Neural cell (in vitro differentiated cells): Measurements from ENCODE around the gene SNTG2. TPM values are rescaled to one million over a fixed set of nuclear protein-coding genes. Genes with fewer than 3 reads are reported as not detected.

ENCODE experiments used
- H2AFZ ChIP-seq: fragments of 200-600, 300-800 bp; sonication (generic), shearing (Covaris generic); 2 replicates; pipeline ENCODE4 v1.6.0; 2014; ENCODE audit warnings: low read depth, mild to moderate bottlenecking, antibody characterized with exemption, low read length, moderate library complexity
- H3F3A ChIP-seq: fragments of 200-600 bp; shearing (Covaris generic); 2 replicates; pipeline ENCODE4 v1.6.1; 2016; ENCODE audit warnings: mild to moderate bottlenecking, moderate library complexity, mixed read lengths, antibody characterized with exemption, low read length; ENCODE audit not compliant: insufficient read depth, poor library complexity, severe bottlenecking
- H3K27ac ChIP-seq: fragments of 200-600, 300-800 bp; sonication (generic), shearing (Covaris generic); 2 replicates; pipeline ENCODE4 v1.5.1; 2014; ENCODE audit warnings: mild to moderate bottlenecking, low read length, moderate library complexity
- H3K27me3 ChIP-seq: fragments of 300-800, 200-600 bp; sonication (generic), shearing (Covaris generic); 2 replicates; pipeline ENCODE4 v1.6.0; 2014; ENCODE audit warnings: mild to moderate bottlenecking, low read depth, low read length, moderate library complexity; ENCODE audit not compliant: insufficient read depth
- H3K36me3 ChIP-seq: fragments of 300-800, 200-600 bp; sonication (generic), shearing (Covaris generic); 2 replicates; pipeline ENCODE4 v1.5.1; 2014; ENCODE audit warnings: mild to moderate bottlenecking, antibody characterized with exemption, low read length, moderate library complexity; ENCODE audit not compliant: insufficient read depth
- H3K4me2 ChIP-seq: fragments of 300-800, 200-600 bp; sonication (generic), shearing (Covaris generic); 2 replicates; pipeline ENCODE4 v1.6.0; 2014; ENCODE audit warnings: mild to moderate bottlenecking, low read length
- H3K4me3 ChIP-seq: fragments of 300-800, 200-600 bp; sonication (generic), shearing (Covaris generic); 2 replicates; pipeline ENCODE4 v1.5.1; 2014; ENCODE audit warnings: mild to moderate bottlenecking, low read length, moderate library complexity
- H3K79me2 ChIP-seq: fragments of 200-600 bp; shearing (Covaris generic); replicated peaks from 2 replicates; pipeline ENCODE4 v1.6.0; 2014; ENCODE audit warnings: mild to moderate bottlenecking, low read length, moderate library complexity; ENCODE audit not compliant: insufficient read depth
- H3K9ac ChIP-seq: fragments of 300-800, 200-600 bp; sonication (generic), shearing (Covaris generic); 2 replicates; pipeline ENCODE4 v1.6.1; 2016; ENCODE audit warnings: mild to moderate bottlenecking, low read length, mixed read lengths
- H3K9me2 ChIP-seq: fragments of 200-600 bp; shearing (Covaris generic); 2 replicates; pipeline ENCODE4 v1.6.1; 2016; ENCODE audit warnings: mild to moderate bottlenecking, low read length, mixed read lengths; ENCODE audit not compliant: insufficient read depth
- H3K9me3 ChIP-seq: fragments of 200-600, 300-800 bp; sonication (generic), shearing (Covaris generic); 2 replicates; pipeline ENCODE4 v1.6.1; 2016; ENCODE audit warnings: mild to moderate bottlenecking, mixed run types, low read length, moderate library complexity, mixed read lengths
- H4K20me1 ChIP-seq: fragments of 200-600 bp; shearing (Covaris generic); 2 replicates; pipeline ENCODE4 v1.6.1; 2016; ENCODE audit warnings: mild to moderate bottlenecking, mixed run types; ENCODE audit not compliant: insufficient read depth
- CTCF ChIP-seq: fragments of 450-650 bp; IDR thresholded peaks from 2 replicates; pipeline ENCODE4 v1.5.1; 2014; ENCODE audit warnings: antibody characterized with exemption, mild to moderate bottlenecking, moderate library complexity; ENCODE audit not compliant: poor library complexity, severe bottlenecking
- EP300 ChIP-seq: fragments of 450-650 bp; conservative IDR thresholded peaks from 2 replicates; pipeline ENCODE4 v1.6.1; 2014; ENCODE audit warnings: antibody characterized with exemption, mild to moderate bottlenecking, moderate library complexity; ENCODE audit not compliant: poor library complexity, severe bottlenecking
- EZH2 ChIP-seq: fragments of 200-600, 300-800 bp; shearing (Covaris generic), sonication (generic); IDR thresholded peaks from 2 replicates; pipeline ENCODE4 v1.6.1; 2014; ENCODE audit warnings: antibody characterized with exemption, low read length, borderline replicate concordance, mild to moderate bottlenecking; ENCODE audit not compliant: insufficient read depth, poor library complexity, severe bottlenecking
- MXI1 ChIP-seq: fragments of 450-650 bp; conservative IDR thresholded peaks from 2 replicates; pipeline ENCODE4 v1.6.1; 2014; ENCODE audit warnings: antibody characterized with exemption, mild to moderate bottlenecking; ENCODE audit not compliant: poor library complexity, severe bottlenecking
- POLR2AphosphoS5 ChIP-seq: IDR thresholded peaks from 2 replicates; pipeline ENCODE4 v1.6.1; 2012
- RAD21 ChIP-seq: fragments of 450-650 bp; conservative IDR thresholded peaks from 2 replicates; pipeline ENCODE4 v1.6.1; 2014; ENCODE audit warnings: antibody characterized with exemption, mild to moderate bottlenecking, moderate library complexity
- SMC3 ChIP-seq: fragments of 450-650 bp; conservative IDR thresholded peaks from 2 replicates; pipeline ENCODE4 v1.6.1; 2014; ENCODE audit warnings: antibody characterized with exemption, mild to moderate bottlenecking, moderate library complexity; ENCODE audit not compliant: poor library complexity
- TAF1 ChIP-seq: IDR thresholded peaks from 2 replicates; pipeline ENCODE4 v1.6.1; 2012; ENCODE audit warnings: low read depth
- polyA plus RNA-seq: library from polyadenylated mRNA; depleted of rRNA; stranded (reverse); fragments of >200 nt; gene quantifications from 2 replicates; pipeline ENCODE4 v1.2.3, GENCODE V29; 2014
- TF ChIP-seq, protein P1 (sequence below): IDR thresholded peaks from 2 replicates; pipeline ENCODE4 v1.6.1; 2012; ENCODE audit warnings: borderline replicate concordance

SNTG2 gene
- polyA plus RNA-seq, 1 donor from 2014 or later: not detected

DNA sequence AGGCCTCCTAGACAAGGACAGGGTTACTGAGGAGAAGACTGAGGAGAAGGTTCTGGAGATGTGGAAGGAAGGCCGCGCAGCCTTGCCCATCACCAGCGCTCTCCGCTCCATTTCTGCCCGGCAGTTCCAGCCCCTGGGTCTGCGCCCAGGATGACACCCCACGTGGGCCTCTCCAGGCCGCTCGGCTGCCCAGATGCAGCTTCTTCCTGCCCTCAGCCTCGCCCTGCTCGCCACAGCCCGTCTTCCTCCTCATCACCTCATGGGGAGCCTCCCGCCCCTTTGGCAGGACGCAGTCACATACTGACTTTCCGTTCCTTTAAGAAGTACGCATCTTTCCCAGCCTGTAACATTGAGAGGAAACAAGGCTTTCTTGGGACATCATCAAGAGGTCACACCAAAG lies 37.1 kb downstream of the SNTG2 start:
- Histone ChIP-seq H2AFZ (no peak overlapping the region), H3K79me2 (no peaks in the 10 kb centered on the region), H3F3A (no peaks in the 10 kb centered on the region), H3K9ac (no peak overlapping the region), H3K4me2 (no peak overlapping the region), H4K20me1 (no peaks in the 10 kb centered on the region), H3K9me3 (no peaks in the 10 kb centered on the region), H3K4me3 (no peak overlapping the region), H3K27ac (no peak overlapping the region), H3K27me3 (no peaks in the 10 kb centered on the region), H3K9me2 (no peaks in the 10 kb centered on the region), H3K36me3 (no peaks in the 10 kb centered on the region)
- TF ChIP-seq RAD21 (no peak), EZH2 (no peak), CTCF (no peak), TAF1 (no peak), POLR2AphosphoS5 (no peak), SMC3 (no peak), EP300 (no peak), MXI1 (no peak)
- TF ChIP-seq, protein P1, sequence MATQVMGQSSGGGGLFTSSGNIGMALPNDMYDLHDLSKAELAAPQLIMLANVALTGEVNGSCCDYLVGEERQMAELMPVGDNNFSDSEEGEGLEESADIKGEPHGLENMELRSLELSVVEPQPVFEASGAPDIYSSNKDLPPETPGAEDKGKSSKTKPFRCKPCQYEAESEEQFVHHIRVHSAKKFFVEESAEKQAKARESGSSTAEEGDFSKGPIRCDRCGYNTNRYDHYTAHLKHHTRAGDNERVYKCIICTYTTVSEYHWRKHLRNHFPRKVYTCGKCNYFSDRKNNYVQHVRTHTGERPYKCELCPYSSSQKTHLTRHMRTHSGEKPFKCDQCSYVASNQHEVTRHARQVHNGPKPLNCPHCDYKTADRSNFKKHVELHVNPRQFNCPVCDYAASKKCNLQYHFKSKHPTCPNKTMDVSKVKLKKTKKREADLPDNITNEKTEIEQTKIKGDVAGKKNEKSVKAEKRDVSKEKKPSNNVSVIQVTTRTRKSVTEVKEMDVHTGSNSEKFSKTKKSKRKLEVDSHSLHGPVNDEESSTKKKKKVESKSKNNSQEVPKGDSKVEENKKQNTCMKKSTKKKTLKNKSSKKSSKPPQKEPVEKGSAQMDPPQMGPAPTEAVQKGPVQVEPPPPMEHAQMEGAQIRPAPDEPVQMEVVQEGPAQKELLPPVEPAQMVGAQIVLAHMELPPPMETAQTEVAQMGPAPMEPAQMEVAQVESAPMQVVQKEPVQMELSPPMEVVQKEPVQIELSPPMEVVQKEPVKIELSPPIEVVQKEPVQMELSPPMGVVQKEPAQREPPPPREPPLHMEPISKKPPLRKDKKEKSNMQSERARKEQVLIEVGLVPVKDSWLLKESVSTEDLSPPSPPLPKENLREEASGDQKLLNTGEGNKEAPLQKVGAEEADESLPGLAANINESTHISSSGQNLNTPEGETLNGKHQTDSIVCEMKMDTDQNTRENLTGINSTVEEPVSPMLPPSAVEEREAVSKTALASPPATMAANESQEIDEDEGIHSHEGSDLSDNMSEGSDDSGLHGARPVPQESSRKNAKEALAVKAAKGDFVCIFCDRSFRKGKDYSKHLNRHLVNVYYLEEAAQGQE: no peak

GRCh38 chr2:989781-990467 lies 39.3 kb downstream of the SNTG2 start:
- Histone ChIP-seq H3K79me2 (no peaks in the 10 kb centered on the region), H3K36me3 (no peaks in the 10 kb centered on the region), H3K4me3 (no peak overlapping the region), H3K27me3 (no peaks in the 10 kb centered on the region), H4K20me1 (no peaks in the 10 kb centered on the region), H3K4me2 (no peak overlapping the region), H3K9ac (no peak overlapping the region), H3K9me3 (no peaks in the 10 kb centered on the region), H3K27ac (no peak overlapping the region), H3K9me2 (no peaks in the 10 kb centered on the region), H2AFZ (no peak overlapping the region), H3F3A (no peaks in the 10 kb centered on the region)
- TF ChIP-seq EP300: no peak
- no peak for TF ChIP-seq EZH2
- no peak for TF ChIP-seq MXI1
- TF ChIP-seq TAF1: no peak
- no peak for TF ChIP-seq RAD21
- no peak for TF ChIP-seq POLR2AphosphoS5
- no peak for TF ChIP-seq SMC3
